ENCODE data around the gene SUN5.
"Not testable (repeated sequence)": the region's sequence is repeated elsewhere in the genome, so short reads cannot be mapped to it uniquely, and the experiment has no call there.

SUN5 gene

GRCh38 chr20:32962646-32963045 lies 41.6 kb downstream of the SUN5 start:
- DNase-seq: not testable (repeated sequence)

DNA sequence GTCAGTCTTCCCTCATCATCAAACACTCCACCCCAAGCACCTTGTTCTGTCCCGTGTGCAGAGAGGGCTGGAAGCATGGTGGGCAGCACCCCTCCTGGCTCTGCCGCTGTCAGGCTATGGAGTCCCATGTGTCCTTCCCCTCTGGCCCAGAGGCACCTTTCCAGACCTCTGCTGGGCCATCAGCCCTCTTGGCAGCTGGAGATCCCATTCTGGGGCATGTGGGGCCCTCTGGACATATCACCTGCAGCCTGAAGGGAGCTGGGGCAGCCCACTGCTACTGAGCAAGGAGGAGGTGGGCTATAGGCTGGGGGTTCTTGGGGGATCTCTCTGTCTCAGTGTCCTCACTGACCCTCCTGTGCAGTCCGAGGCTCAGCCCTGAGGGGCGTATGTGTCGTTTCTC lies 42.2 kb downstream of the SUN5 start:
- no peak for DNase-seq

GRCh38 chr20:32960849-32961731 lies 43.1 kb downstream of the SUN5 start:
- DNase-seq: no peak

- no peak for DNase-seq
Measured at GRCh38 chr20:32960222-32960518, 44.1 kb downstream of the SUN5 start.

- DNase-seq: no peak
Measured at GRCh38 chr20:32959351-32960221, 44.6 kb downstream of the SUN5 start.

DNA sequence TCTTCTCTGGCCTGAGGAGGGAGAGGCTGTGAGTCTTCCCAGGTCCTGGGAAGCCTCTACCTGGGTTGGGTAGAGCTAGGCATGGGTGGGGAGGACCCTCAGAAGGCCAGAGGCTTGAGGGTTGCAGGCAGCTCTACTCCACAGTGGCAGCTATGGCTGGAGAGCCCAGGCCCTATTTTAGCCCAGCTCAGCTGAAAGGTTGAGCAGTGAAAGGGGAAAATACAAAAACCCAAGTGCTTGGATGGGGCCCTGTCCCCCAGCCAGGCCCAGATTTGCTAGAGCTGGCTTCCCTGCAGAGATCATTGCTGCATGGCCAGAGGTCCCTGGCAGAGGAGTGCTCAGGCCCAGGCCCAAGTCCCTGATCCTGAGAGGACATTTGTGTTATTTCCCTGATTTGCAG lies 45.7 kb downstream of the SUN5 start:
- DNase-seq: no peak

DNA sequence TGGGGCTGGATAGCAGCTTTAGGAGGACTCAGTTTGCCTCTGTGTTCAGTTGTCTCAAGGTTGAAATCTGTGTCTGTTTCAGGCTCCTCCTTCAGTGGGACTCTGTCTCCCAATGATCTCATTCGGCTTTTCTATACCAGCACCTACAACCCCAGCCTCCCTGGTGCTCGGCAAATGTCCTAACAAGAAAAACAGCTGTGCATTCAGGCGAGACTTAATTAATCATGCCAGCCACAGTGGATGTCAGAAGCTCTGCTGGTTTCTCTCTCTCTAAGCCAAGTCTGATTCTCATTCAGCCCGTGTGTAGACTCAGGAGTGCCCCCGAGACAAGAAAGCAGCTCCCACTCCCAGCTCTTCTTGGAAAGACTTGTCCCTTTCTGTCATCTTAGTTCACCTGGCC lies 46.8 kb downstream of the SUN5 start:
- no peak for DNase-seq

DNA sequence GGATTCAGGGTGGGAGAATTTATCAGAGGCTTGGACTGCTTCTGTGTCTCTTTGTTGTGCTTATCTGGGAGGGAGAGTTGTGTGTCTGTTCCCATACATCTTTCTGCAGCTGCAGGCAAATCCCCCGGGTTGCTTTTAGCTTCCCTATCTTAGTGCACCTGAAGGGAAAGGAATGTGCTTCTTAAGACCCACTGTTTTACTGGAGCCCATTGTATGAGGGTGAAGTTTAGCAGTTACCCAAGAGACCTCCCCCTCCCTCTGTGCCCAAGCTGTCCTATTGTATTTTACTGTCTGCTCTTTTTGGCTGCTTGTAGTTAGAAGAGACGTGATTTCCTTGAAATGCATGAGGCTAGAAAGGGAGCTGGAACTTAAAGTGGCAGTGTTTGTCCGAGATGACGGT lies 53.7 kb downstream of the SUN5 start:
- not testable (repeated sequence) for DNase-seq

DNA sequence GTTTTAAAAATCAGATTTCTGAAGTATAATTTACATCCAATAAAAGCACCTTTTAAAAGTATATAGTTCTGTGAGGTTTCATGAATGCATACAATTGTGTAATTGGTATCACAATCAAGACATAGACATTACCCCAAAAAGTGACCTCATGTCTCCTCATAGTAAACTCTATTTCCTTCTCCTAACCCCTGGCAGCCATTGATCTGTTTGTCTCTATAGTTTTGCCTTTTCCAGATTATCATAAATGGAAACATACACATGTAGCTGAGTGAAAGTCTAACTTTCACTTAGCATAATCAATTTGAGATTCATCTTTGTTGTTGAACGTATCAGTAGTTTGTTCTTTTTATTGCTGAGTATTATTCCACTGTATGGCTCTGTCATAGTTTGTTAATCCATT lies 57.6 kb downstream of the SUN5 start:
- DNase-seq: no peak

- DNase-seq: no peak
Measured at GRCh38 chr20:32945710-32946221, 58.5 kb downstream of the SUN5 start.

- DNase-seq: no peak
Measured at GRCh38 chr20:32943490-32944052, 60.7 kb downstream of the SUN5 start.

GRCh38 chr20:32941155-32941885 lies 62.9 kb downstream of the SUN5 start:
- no peak for DNase-seq

GRCh38 chr20:32934580-32934979 lies 69.7 kb downstream of the SUN5 start:
- no peak for DNase-seq

Measured in activated CD8-positive, alpha-beta memory T cell treated with anti-CD3 and anti-CD28 coated beads for 24 hours (primary cell).